ELF-1 (cell line): Measurements from ENCODE around the gene ADRA2B.

ENCODE experiments used
- DNase-seq: peaks from one replicate; pipeline ENCODE4 v3.0.0-alpha.2; 2016; ENCODE audit warnings: low read depth, low spot score

The ADRA2B gene

GRCh38 chr2:96117701-96118588 is 1.6 kb upstream of the ADRA2B start:
- DNase-seq: peak; percentile 27

- DNase-seq: peak; percentile 63
Measured at GRCh38 chr2:96116879-96117533, 635 bp upstream of the ADRA2B start.

DNA sequence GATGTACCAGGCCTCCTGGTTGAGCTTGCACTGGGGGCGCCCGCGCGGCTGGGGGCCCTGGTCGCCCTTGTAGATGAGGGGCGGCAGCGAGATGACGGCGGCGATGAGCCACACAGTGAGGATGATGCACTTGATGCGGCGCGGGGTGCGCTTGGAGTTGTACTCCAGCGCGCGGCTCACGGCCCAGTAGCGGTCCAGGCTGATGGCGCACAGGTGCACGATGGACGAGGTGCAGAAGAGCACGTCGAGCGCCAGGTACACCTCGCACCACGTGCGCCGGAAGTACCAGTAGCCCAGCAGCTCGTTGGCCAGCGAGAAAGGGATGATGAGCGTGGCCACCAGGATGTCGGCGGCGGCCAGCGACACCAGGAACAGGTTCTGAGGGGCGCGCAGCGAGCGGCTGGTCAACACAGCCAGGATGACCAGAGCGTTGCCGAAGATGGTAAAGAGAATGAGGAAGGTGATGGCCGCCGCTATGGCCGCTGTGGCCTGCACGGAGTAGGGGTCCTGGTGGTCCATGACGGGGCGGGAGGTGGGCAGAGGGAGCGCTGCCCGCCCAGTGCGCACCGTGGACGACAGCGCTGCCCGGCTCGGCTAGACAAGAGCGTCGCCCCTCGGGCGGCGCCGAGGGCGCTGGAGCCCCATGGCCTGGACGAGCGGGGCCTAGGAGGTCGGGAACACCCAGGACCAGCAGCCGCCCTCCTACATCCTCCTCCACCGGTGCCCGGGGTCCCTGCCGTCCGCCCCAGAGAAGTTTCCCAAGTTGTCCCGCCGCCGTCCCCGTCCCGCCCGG is 544 bp downstream of the ADRA2B start:
- DNase-seq: peak; percentile 53

- DNase-seq: no peak
Measured at GRCh38 chr2:96114903-96115581, 1.3 kb downstream of the ADRA2B start.

DNA sequence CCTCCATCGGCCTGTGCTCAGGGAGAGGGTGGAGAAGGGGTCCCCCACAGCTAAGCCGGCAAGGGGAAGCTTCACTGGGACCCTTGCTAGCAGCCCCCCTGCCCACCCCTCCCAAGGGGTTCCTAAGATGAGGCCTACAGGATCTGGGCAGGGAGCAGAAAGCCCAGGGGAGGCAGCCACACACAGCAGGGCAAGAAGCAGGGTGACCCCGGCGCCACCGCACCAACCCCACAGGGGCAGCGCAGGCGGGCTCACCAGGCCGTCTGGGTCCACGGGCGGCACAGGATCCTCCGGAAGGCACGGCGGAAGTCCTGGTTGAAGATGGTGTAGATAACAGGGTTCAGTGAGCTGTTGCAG is 1.8 kb downstream of the ADRA2B start:
- DNase-seq: no peak

- no peak for DNase-seq
Measured at GRCh38 chr2:96113951-96114350, 2.4 kb downstream of the ADRA2B start.

DNA sequence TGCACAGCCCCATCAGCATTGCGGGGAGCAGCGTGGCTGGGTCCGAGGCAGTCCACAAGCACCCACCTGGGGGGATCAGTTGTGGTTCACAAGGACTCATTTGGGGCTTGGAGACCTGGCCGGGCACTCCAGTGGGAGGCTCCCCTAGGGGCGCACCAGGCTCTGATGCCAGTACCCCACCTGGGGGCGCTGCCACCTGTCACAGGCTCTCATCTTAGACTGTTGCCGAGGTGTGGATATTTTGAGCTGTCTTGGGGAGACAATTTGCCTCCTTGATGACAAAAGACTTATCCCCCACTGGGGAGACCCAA is 3.0 kb downstream of the ADRA2B start:
- DNase-seq: no peak

- DNase-seq: peak; percentile 39
Measured at GRCh38 chr2:96112501-96113366, 3.6 kb downstream of the ADRA2B start.

DNA sequence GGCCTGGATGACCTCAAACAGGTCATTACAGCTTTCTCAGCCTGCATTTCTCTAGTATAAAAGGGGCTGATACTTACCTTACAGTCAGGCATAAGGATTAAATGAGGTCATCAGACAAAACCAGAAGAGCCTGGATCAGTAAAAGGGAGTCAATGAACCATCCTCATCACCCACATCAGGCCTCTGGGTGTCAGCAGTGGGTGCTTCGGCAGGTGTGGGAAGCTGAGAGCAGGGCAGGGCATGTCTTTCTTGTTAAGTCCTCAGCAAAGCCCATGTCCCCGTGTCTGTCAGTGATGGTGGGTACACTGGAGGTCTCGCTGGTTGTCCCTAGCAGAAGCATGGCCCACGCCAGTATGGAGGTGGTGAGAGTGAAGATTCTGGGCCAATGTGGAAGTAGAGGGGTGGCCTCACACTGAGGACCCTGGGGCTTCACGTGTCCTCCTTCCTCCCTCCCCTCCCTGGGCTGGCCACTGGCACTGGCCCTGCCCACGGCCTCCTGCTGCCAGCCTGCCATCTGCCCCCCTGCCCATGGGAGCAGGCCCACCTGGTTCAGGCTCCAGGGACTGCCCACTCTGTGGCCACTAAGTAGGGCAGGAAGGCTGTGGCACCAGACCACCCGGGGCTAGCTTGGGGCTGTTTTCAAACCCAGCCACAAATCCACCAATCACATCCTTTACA is 4.4 kb downstream of the ADRA2B start:
- DNase-seq: no peak

- DNase-seq: no peak
Measured at GRCh38 chr2:96111257-96111640, 5.1 kb downstream of the ADRA2B start.

- DNase-seq: no peak
Measured at GRCh38 chr2:96110621-96111256, 5.6 kb downstream of the ADRA2B start.

DNA sequence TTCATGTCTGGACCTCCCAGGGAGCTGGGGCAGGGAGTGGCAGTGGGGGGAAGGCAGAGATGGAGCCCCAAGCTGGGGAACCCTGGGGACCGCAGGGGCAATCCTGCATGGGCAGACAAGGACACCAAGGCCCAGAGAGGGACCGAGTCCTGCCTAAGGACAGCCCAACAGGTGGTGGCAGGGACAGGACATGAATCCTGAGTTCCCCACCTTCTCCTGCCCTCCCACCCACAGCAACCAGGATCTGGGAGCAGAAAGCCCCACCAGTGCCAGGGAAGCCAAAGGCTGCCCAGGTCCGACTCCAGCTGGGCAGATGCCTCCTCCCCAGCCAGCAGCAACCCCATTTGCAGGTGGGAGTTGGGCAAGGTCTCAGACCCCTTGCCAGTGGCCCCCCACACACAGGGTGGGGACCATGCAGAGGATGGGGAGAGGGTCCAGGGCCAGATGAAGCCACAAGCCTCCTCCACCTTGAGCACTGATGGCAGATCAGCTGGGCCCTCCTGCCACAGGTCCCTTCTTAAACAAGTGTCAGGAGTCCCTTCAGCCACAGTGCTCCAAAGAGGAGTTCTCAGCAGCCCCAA is 6.3 kb downstream of the ADRA2B start:
- DNase-seq: no peak

DNA sequence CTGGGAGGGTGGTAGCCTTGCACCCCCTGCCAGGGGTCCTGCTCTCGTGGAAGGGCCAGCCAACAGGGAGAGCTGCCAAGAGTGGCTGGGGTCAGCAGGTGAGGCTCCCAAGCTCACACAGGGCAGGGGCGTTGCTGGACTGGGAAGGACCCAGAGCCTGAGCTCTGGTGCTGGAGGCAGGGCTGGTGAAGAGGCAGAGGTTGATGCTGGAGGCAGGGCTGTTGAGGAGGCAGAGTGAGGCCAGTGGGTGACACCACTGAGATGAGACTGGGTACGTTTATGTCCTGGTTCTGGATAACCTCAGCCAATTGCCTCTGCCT is 7.0 kb downstream of the ADRA2B start:
- no peak for DNase-seq

GRCh38 chr2:96108541-96109360 is 7.6 kb downstream of the ADRA2B start:
- peak; percentile 61 for DNase-seq

DNA sequence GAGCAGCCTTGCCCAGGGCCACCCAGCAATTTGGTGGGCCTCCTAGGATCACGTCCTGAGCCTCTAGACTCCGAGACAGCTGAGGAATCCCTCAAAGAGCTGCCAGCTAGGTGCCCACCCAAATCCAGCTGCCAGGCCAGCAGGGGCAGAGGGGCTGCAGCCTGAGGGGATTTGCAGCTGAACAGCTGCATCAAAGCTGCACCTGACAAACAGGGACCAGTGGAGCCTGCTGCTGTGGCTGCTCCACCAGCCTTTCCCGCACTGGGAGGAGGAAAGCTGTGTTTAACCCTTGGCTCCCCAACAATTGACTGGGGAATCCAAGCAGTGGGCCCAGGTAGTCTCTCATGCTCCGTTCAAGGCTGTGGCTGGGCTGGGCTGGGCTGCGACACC is 8.2 kb downstream of the ADRA2B start:
- no peak for DNase-seq

DNA sequence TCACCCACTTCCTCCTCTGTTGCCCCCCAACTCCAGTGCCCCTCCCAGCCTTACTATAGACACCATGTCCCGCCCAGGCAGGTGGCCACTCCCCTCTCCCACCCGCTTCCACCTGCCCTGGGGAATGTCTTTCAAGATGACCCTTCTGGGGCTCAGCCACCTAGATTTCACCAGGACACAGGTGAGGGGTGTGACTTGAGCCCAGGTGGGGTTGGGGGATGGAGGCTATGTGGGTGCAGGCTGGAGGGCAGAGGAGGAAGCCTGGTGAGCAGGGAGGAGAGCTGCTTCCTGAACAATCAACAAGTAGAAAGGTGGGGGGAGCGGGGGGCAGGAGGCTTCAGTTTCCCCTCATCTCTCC is 8.7 kb downstream of the ADRA2B start:
- DNase-seq: no peak

- DNase-seq: no peak
Measured at GRCh38 chr2:96106991-96107707, 9.2 kb downstream of the ADRA2B start.

GRCh38 chr2:96105994-96106715 is 10.2 kb downstream of the ADRA2B start:
- DNase-seq: no peak
